ENCODE measurements around the gene FKBP9.
"Not testable (repeated sequence)": the region's sequence is repeated elsewhere in the genome, so short reads cannot be mapped to it uniquely, and the experiment has no call there.

FKBP9 gene

GRCh38 chr7:32958046-32959025, 1.1 kb downstream of the FKBP9 start:
- no peak for TF ChIP-seq CTCF (IDR thresholded peaks at IDR 0.05; ENCODE audit: low read depth, low read length)
- DNase-seq (ENCODE audit: extremely low read depth, low read depth): no peak

DNA sequence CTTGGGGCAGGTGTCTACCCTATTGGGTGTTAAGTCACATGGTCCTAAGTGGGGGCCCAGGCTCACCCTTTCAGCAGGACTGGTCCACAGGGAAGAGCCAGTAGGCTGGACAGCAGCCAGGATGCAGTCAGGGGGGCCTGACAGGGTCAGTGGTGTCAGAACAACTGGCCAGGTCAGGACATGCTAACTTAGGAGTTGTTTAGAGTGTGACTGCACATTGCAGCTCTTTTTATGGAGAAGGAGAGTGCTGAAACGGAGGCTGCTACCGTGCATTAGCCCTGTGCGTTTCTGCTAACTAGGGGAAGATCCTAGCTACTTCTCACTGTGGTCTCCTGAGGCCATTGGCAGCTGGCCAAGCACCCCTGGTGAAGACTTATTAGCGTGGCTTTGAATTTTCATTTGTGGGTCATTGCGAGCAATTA, 6.7 kb downstream of the FKBP9 start:
- not testable (repeated sequence) for DNase-seq (ENCODE audit: extremely low read depth, low read depth)

GRCh38 chr7:32964461-32965159, 7.4 kb downstream of the FKBP9 start:
- peak; percentile 17; the same call in 1 of the 2 replicates for TF ChIP-seq CTCF (IDR thresholded peaks at IDR 0.05; ENCODE audit: low read depth, low read length)
- DNase-seq (ENCODE audit: extremely low read depth, low read depth): not testable (repeated sequence)

- not testable (repeated sequence) for DNase-seq (ENCODE audit: extremely low read depth, low read depth)
Observed at GRCh38 chr7:32966489-32967267, 9.4 kb downstream of the FKBP9 start.

DNA sequence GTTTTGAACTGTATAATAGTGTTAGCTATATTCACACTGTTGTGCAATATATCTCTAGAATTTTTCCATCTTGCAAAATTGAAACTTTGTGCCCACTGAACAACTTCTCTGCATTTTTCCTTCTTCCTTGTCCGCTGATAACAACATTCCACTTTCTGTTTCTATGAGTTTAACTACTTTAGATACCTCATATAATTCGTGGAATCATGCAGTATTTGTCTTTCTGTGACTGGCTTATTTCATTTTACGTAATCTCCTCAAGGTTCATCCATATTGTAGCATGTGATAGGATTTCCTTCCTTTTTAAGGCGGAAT, 10.0 kb downstream of the FKBP9 start:
- DNase-seq (ENCODE audit: extremely low read depth, low read depth): not testable (repeated sequence)

- DNase-seq (ENCODE audit: extremely low read depth, low read depth): not testable (repeated sequence)
Observed at GRCh38 chr7:32971967-32972366, 14.7 kb downstream of the FKBP9 start.

DNA sequence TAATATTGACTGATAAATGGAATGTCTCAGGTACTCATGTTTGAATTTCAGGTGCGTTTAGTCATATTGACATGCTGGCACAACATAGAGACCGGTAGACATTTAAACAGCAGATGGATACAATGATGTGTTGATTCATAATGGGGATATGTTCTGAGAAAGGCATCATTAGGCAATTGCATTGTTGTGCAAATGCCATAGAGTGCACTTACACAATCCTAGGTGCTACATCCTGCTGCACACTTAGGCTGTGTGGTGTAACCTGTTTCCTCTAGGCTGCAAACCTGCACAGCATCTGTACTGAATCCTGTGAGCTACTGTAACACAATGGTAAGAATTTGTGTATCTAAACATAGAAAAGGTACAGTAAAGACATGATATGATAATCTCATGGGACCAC, 19.9 kb downstream of the FKBP9 start:
- not testable (repeated sequence) for DNase-seq (ENCODE audit: extremely low read depth, low read depth)

DNA sequence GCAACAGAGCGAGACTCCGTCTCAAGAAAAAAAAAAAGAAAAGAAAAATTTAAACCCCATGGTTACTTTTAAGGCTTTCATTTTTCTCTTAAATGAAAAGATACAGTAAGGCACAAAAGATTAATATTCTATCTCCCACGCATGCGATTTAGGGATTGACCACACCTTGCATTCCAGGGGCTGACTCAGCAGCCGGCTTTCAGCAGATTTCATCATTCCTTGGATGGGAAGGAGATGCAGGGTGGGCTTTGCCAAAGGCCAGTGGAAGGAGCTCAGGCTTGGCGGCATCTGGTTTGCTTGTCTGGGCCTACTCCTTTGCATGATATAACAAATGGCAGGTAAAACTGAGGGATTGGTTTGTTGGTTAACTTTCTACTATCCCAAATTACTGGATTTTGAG, 22.0 kb downstream of the FKBP9 start:
- peak; percentile 84 for DNase-seq (ENCODE audit: extremely low read depth, low read depth)

DNA sequence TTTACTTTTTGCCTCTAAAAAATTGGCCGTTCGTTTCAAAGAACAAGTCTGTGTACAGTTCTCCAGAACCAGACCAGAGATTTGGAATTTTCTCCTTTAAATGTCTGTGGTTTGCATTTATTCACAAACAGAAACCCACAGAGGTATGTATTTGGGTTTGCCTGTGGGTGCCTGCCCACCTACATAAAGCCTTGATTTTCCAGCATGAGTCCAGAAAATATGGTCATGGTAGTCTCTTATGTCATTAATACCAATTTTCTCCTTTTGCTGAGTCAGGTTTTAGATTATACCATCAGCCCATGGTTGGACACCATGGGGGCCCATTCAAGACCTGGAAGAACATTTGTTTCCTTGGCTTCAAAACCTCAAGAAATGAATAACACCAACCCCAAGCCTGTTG, 22.7 kb downstream of the FKBP9 start:
- DNase-seq (ENCODE audit: extremely low read depth, low read depth): not testable (repeated sequence)

DNA sequence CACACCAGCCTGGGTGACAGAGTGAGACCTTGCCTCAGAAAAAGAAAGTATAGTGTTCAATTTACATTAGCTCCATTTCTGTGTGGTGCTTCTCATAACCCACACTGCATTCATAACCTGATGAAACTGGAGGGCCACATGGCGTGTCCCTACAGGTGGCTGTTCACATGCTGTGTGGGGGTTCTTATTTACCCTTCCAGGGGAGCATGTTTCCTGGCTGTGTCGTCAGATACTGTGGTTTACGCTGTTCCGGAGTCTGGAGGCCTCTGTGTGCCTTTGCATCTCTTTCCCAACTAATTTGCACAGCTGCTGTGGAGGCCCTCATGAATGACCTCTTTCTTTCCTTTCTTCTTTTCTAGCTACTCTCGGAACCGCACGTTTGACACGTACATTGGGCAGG, 30.9 kb downstream of the FKBP9 start:
- not testable (repeated sequence) for DNase-seq (ENCODE audit: extremely low read depth, low read depth)

DNA sequence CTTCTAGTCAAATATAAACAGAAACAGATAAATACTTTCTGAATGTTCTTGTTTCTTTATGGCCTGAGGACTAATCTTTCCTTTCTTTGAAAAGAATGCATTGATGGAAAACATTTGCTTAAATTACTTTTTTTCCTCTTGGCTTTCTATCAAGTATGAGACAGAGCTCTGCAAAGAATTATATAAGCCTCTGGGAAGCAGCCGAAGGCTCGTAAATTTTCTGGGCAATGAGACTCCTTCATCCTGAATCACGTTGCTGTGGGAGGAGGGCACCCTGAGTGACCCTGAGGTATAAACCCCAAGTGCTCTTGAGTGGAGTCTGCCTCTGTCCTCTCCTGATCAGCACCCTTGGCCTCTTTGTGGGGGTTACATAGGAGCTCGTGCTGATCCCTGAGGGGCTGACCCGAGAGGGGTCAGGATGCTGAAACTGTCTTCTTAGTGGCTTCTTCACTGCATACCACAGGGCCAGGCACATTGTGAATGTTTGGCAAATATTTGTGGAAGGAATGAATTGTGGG, 33.9 kb downstream of the FKBP9 start:
- peak; percentile 41 for DNase-seq (ENCODE audit: extremely low read depth, low read depth)

GRCh38 chr7:32991975-32992700, 34.9 kb downstream of the FKBP9 start:
- not testable (repeated sequence) for DNase-seq (ENCODE audit: extremely low read depth, low read depth)

DNA sequence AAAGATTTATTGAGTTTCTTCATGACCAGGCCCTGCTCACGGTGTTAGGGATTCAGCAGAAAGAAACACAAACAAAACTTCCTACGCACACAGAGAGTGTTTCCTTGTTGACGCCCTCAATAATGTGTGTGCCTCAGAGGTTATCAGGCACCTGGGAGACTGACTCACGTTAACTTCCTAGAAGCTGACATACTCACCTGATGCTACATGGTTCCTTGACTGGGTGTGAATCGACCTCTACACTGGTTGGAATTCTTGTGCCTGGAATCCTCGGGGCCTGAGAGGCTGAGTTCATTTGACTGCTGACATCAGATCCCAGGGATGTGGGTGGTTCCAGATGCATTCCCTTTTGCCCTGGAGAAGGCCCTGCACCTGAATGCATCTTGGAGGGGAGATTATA, 35.5 kb downstream of the FKBP9 start:
- DNase-seq (ENCODE audit: extremely low read depth, low read depth): not testable (repeated sequence)

GRCh38 chr7:32997956-32998355, 40.7 kb downstream of the FKBP9 start:
- not testable (repeated sequence) for DNase-seq (ENCODE audit: extremely low read depth, low read depth)

GRCh38 chr7:32998361-32999171, 41.3 kb downstream of the FKBP9 start:
- peak; percentile 56 for DNase-seq (ENCODE audit: extremely low read depth, low read depth)

DNA sequence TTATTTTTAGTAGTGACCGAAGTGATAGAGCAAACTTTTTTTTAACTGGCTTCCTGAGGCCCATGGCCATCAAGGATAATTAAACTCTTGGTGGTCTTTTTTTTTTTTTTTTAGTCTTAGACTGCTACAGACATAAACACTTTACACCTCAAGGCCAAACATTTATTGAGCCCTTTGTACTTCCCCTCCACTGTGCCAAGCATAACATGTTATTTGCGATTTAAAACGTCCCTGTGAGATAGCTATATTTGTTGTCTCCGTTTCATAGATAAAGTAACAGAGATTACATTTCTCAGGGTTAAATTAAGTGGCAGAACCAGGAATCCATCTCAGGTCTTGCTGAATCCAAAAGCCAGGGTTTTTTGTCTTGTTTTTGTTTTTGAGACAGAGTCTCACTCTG, 42.1 kb downstream of the FKBP9 start:
- DNase-seq (ENCODE audit: extremely low read depth, low read depth): not testable (repeated sequence)

All from AG09319 (cell line).